Caco-2 (cell line): ENCODE data around the gene PUS7. TPM values are rescaled to one million over a fixed set of nuclear protein-coding genes. Genes with fewer than 3 reads are reported as not detected.

Source experiments
- total RNA-seq: library from RNA; stranded (reverse); gene quantifications from 2 replicates; pipeline ENCODE4 v1.2.3, GENCODE V29; 2022

PUS7 gene
- total RNA-seq, 1 experiment from 2014 or later = 36.3 TPM

Other genes with a start within 250 kb of the PUS7 start
- gene SRPK2, start 133.3 kb downstream of the PUS7 start, total RNA-seq = 39.9 and 44.7 TPM in 2 replicates
- 23.9 and 28.0 TPM in 2 replicates for gene RINT1, start 9.9 kb upstream of the PUS7 start, total RNA-seq
- not detected in 2 replicates for gene EFCAB10, start 59.2 kb upstream of the PUS7 start, total RNA-seq